HG02981 (cell line): ENCODE results near the gene ELK4.

Experiments
- ATAC-seq: cut with Tn5 transposase; IDR thresholded peaks from one replicate; pipeline ENCODE4 v1.9.1; 2021; ENCODE audit warnings: mild to moderate bottlenecking, moderate library complexity; ENCODE audit not compliant: unreplicated experiment

The ELK4 gene

GRCh38 chr1:205569411-205570172 lies 62.2 kb downstream of the ELK4 start:
- no peak for ATAC-seq

GRCh38 chr1:205568469-205569361 lies 63.1 kb downstream of the ELK4 start:
- ATAC-seq: no peak

DNA sequence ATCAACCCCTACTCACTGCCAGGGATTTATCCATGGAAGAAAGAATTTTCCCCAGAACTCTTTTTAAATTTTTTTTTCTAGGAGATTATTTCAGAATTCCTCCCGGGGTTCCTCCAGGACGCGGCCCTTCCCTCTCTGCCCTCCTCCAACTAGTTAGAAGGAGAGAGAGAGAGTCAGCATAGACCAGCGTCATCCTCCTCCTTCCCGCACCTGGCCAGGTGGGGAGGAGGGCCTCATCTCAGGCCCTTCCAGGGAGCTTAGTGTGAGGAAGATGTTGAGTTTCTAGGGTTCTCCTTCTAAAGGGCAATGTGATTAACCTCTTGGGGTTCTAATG lies 63.7 kb downstream of the ELK4 start:
- ATAC-seq: no peak

GRCh38 chr1:205567716-205568115 lies 64.1 kb downstream of the ELK4 start:
- ATAC-seq: no peak

DNA sequence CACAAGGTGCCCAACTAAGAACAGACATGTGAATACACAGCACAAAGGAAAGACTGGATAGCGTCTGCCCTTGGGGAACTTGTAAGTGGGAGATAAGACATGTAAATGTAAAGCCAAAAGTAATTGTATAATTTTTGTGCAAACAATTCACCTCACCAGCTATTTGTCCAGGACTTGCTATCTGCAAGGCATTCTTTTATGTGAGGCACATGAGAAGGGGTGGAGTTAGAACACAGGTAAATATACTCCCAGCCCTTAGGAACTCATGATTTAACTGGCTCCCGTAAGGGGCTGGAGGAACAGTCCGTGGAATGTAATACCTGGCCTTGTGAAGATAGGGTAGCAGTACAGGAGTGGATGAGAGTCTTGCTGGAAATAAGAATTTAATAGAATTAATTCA lies 66.0 kb downstream of the ELK4 start:
- no peak for ATAC-seq

DNA sequence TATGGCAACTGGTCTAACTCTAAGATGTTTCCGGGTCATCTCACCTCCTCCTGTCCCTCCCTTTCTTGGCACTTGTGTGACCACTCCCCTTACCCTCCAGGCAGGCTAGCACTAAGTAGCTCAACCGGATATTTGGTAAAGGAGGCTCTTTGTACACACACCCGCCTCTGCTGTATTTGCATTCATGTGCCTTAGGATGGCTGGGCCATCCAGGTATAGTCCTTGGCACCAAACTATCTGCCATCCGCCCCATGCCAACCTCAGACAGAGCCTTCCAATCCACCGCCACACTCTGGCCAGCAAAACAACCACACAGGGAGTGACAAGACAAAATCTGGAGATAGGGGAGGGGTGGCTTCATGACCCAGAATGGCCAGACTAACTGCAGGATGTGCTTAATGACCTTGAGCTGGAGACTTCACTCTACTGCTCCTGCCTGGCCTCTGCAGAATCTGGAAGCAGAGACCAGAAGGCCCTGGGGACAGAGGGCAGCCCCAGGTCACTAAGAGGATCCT lies 67.8 kb downstream of the ELK4 start:
- ATAC-seq: no peak

GRCh38 chr1:205561501-205562203 lies 70.2 kb downstream of the ELK4 start:
- no peak for ATAC-seq
